GM19328 (cell line): ENCODE results near the gene EMC8.
"Not testable (repeated sequence)": the region's sequence is repeated elsewhere in the genome, so short reads cannot be mapped to it uniquely, and the experiment has no call there.

Source experiments
- ATAC-seq: cut with Tn5 transposase; IDR thresholded peaks from one replicate; pipeline ENCODE4 v1.9.1; 2021; ENCODE audit warnings: mild to moderate bottlenecking, moderate library complexity; ENCODE audit not compliant: unreplicated experiment

Gene EMC8

DNA sequence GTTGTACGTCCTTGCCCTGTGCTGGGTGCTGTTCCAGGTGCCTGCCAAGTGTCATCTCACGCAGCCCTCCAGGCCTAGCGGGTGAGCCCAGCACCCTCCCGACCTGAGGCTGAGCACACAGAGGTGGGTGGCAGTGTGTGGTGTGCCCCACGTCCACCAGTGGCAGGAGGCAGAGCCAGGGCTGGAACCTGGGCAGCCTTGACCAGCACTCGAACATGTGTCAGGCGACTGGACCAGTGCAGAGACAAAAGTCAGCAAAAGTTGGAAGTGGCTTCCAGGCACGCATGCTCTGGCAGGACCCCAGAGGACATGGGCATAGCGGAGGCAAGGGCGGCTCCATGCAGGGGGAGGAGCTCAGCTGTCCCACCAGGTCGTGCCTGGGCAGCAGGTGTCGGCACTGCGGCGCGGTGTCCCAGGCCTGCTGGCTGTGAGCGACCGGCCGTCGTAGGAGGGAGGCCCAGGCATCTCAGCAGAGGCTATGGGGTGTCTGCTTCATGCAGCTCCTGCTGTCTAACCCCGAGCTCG, 35.9 kb upstream of the EMC8 start:
- ATAC-seq, result no peak

DNA sequence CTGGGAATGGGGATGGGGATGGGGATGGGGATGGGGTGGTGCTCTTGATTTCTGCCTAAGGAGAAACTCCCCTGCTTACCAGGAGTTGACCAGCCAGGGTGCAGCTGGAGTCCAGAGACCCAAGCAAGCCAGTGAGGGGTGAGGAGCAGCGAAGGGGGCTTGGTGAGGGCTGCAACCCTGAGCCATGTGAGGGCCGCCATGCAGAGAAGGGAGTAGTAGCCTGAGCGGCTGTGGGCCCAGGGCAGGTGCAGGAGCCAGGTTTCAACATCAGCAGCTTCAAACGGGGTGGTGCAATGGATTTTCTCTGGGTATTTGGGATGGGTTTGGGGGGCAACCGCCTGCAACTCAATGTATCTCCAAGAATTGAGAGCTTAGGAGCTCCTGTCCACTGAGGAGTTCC, 35.4 kb upstream of the EMC8 start:
- no peak for ATAC-seq

DNA sequence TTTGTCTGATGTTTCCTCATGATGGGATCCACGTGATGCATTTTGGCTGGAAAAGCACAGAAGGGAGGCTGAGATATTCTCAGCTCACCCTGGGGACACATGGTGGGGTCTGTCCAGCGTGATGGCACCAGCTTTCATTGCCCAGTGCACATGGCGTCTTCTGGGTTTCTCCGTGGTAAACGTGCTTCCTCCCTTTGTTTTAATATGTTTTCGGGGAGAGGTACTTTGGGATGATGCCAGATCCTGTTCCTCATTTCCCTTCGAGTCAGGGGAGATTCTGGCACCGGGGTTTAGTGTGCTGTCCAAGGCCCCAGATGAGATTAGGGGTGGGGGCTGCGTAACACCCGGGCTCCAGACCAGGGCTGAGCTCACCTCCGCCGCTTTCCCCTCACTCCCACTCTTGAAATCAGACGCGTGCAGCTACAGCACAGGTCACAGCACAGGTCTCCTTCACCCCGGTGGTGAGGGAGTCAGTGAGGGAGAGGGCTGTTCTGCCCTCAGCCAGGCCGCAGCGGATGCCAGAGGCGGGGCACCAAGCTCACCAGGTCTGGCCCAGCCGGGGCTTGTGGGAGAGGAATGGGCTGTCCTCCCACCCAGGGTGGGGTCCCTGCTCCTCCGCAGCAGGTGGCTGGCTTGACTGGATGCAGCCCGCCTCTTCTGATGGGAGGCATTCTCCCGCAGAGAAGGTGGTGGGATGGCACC, 34.0 kb upstream of the EMC8 start:
- ATAC-seq, result no peak

DNA sequence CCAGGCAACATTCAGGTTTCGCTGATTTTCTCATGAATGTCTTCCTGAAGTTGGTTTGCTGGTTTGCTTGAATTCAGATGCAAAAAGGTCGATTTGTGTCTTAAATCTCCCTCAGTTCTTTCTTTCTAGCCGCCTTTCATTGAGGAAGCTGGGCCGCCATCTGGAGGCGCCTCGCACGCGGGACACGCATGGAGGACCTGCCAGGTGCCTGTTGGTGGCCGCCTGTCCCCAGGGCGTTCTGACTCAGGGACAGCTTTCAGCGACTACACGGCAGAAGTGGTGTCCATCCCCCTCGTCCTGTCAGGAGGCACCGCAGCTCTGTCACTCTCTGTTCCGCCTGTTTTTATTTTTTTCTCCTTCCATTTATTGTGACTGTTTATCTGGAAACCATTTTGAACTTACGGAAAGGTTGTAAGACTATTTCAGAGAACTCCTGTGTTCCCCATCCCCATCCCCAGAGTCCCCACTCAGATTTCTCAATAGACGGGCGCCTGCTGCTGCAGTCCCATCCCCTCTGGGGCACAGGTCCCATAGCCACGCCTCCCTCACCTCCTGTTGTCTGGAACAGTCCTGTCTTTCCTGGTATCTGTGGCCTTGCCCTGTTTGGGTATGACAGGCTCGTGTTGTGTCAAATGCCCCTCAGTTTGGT, 33.4 kb upstream of the EMC8 start:
- no peak for ATAC-seq

DNA sequence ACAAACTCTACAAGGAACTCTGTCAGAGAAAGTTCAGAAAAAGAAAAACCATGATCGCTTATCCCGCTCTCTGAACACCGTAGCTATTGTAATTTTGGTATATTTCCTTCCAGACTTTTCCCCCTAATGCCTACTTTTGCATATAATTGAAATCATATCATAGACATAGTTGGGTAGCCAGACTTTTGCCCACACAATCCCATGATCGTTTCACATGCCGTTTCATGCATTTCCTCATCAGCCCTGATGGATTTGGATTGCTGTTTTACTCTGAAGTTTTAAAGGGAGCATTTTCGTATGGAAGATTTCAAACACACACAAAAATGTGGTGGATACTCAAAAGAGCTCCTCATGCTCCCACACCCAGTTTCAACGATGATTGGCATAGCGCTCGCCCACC, 31.5 kb upstream of the EMC8 start:
- ATAC-seq, result no peak

DNA sequence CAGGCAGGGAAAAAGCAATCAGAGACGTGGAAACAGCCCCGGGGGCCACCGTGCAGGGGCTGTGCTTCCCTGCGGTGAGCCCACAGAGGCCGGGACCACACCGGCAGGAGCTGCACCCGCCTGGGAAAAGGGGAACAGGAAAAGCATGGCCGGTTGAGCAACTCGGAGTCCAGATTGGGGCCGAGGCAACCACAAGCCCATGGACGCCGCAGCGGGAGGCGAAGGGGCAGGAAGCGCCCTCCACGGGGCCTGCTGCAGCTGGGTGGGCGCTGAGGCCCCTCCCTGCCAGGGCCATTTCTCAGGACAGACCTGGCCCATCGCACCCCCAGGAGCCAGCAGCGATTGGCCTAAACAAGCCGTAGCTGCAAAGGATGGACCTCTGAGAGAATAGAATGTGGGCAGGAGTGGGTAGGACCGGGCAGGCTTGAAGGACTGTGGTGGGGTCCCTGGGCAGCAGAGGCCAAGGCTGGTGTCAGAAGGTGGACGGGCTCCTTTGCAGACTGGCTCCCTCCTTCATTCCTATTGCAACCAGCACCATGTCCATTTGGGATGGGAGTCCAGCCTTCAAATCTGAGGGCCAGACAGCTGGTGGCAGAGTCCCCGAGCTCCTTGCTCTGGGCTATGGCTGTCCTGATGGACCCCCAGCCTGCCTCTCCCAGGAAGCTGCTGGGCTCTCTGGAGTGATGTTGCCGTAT, 30.6 kb upstream of the EMC8 start:
- no peak for ATAC-seq

DNA sequence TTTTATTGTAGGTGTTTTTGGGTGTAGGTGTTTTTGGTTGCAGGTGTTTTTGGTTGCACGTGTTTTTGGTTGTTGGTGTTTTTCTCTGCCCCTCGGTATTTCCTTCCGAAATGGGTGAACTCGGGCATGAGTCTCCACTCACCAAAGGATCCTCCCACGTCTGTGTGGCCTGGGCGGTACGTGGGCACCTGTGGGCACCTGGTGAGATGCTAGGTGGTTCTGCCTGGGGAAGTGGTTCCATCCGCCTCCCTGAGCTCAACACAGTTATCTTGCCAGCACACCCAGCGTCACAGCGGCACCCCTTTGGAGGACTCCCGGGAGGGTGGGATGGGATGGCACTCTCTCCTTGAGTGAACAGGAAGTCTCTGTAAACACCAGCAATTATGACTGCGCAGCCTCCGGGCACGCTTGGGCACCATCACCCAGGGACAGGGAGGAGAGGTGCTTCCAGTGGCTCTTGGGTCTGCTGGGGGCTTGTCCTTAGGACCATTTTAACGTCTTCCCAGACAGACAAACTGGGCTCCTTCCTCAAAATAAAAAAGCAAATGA, 29.9 kb upstream of the EMC8 start:
- ATAC-seq, result no peak

DNA sequence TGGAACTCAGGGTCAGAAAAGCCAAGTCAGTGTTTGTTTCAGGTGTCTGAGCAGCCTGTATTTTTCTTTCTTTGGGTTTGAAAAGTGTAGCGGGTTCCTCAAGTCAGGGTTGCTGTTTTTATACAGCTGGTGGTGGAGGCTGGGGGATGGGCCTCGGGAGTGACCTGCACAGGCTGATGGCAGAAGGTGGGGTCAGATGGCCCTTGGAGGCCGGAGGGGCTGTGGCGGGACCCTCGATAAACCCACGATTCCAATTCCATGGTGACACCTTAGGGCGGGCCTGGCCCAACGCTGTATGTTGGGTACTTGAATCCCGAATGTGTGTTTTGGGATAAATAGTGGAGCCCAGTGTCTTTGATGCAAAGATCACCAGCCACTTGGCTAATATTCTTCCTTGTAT, 28.8 kb upstream of the EMC8 start:
- ATAC-seq, result no peak

DNA sequence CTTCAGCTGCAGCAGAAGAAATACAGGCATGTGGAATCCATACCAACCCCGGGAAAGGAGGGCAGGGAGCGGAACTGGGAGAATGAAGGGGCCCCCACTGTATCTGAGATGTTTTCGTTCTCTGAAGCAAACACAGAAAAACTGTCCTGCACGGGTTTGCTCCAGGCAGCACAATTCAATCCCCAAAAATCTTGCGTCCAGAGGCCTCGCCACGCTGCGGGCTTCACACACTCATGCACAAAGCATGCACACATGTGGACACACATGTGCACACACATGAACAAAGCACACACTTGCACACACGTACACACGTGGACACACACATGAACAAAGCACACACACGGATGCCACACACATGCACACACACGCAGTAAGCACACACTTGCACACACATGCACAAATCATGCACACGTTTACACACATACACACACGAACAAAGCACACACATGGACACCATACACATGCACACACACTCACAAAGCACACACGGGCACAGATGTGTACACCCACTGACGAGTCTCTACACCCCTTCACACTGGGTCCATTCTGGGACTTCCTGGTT, 27.4 kb upstream of the EMC8 start:
- ATAC-seq, result no peak

DNA sequence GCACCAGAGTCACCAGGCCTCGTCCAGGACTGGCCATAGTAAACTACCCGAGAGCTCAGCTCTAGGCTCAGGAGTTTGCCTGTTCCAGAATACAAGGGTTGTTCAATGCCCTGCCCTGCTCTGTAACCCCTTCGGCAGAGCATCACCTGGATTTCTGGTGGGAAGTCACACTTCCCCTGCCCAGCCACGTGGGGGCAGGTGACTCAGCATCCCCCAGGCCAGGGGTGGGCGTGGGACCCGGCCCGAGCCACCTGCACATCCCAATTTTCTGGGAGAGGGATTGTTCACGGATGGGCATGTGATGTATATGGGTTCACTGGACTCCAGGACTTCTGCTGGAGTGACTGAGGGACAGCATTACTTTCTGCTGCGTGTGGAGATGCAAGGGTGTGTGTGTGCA, 26.0 kb upstream of the EMC8 start:
- ATAC-seq, result no peak

DNA sequence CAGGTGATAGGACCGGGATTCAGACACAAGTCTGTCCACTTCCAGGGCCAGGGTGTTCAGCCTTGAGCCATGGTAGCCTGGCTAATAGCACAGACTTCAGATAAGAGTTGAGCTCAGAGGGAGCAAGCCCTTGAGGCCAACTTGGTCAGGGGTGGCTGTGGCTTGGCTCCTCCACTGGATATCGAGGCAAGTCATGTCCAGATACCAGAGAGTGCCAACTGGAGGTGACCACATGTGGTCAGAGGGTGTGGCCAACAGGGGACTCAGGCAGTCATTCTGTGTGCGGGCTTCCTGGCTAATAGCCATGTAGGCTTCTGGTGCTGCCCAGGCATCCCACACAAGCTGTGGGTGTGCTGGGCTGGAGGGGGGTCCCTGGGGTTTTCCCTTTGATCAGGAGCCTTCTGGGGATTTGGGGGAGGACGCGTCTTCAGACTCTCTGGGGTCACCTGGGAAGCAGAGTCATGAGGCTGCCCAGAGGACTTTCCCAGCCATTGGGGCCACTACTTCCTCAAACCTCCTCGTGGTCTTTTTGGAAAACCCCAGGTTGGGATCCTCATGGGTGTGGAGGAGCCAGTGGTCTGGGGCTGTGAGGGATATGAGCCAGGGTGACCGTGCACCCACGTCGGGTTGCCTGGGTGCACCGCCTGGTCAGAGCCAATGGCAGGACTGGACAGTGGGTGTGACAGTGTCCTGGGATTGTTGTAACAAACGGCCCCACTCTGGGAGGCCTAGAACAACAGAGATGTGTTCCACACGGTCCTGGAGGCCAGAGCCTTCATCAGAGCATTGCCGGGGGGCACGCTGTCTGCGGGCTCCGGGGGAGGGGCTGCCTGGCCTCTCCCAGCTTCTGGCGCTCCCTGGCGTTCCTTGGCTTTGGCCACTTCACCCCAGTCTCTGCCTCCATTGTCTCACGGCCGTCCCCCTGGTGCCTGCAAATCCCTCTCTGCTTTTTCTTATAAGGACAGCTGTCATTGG, 25.1 kb upstream of the EMC8 start:
- no peak for ATAC-seq

DNA sequence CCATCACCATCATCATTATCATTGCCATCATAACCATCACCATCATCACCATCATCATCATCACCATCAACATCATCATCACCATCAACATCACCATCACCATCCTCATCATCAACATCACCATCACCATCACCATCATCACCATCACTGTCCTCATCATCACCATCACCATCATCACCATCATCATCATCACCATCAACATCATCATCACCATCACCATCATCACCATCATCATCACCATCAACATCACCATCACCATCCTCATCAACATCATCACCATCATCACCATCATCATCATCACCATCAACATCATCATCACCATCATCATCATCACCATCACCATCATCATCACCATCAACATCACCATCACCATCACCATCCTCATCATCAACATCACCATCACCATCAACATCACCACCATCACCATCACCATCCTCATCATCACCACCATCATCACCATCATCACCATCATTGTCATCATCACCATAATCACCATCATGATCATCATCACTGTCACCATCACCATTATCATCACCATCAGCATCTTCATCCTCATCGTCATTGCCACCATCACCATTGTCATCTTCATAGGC, 24.1 kb upstream of the EMC8 start:
- ATAC-seq, result no peak

DNA sequence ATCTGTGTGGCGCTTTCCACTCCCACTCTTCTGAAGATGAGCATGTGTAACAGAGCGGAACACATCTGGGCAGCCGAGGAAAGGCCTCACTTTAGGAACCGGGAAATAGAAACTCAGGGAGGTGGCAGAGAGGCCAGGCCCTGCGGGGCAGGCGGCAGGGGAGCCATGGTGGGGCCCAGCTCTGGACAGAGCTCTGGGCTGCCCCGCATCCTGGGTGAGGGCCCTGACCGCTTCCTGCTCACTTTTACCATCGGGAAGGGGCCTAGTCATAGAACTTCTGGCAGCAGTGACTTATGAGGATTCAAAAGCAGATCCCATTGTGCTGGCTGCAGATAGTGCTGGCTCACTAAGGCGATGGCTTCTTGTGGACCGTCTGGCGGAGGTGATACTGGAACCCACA, 22.8 kb upstream of the EMC8 start:
- no peak for ATAC-seq

DNA sequence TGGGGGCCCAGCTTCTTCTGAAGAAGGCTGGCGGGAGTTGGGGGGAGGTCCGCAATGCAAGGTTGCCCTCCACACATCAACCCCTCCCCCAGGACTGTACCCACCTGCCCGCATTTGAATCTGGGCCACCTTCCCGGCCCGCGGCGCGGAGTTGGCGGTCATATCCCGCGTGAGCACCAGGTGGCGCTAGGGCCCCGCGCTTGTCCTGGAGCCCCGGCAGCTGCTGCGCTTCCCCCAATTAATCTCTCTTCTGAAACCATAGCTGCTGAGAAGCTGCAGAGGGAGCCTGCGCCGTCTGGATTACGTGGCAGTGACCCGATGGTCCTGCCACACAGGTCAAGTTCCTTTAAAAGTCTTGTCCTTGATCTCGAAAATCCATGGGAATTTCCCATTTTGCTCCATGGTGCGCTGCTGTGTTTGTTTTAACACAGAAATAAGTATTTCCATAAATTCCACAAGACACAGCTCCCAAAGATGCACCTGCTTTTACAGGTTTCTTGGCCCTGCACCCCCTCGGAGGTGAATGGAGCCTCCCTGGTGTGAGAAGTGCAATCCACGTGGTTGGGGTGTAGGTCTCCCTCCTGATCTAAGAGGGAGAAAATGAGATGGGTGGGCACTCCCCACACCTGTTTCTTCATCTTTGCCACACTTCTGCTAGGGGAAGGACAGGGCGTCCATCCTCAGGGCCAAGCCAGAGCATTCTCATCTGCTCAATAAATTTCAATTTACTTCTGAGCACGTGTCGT, 22.2 kb upstream of the EMC8 start:
- ATAC-seq, result peak; percentile 80

DNA sequence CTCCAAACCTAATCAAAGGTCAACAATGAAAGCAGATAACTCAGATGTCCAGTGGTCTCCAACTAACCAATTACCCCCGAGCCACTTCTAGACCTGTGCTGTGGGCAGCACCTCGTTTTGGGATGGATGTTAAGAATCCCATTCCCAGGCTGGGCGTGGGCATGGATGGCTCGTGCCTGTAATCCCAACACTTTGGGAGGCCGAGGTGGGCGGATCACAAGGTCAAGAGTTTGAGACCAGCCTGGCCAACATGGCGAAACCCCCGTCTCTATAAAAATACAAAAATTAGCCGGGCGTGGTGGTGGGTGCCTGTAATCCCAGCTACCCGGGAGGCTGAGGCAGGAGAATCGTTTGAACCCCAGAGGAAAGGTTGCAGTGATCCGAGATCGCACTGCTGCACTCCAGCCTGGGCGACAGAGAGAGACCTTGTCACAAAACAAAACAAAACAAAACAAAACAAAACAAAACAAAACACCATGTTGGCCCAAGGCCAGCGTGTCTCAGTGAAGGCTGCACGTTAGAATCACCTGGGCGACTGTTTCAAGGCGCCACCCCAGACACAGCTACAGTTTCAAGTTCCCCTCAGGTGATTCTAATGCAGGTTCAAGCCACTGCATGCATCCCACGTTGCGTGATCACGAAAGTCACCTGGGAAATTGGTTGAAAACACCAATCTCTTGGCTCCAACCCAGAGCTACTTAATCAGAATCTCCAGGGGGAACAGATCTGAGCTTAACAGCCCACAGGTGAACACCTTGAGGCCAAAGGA, 21.4 kb upstream of the EMC8 start:
- ATAC-seq, result no peak

DNA sequence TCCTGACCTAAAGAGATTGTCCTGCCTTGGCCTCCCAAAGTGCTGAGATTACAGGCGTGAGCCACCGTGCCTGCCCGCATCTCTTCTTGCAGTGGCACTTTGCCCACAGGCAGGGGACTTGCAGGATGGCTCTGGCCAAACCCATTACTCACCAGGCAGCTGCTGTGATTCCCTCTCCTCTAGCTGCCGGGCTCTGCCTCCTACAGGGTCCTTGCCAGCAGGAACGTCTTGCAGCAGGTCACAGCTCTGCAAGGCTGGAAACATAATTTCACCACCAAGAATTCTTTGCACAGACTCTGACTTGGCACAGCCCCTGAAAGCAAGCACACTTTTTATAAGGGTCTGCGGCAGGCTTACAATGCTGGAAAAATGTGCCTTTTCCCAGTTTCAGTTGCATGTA, 20.4 kb upstream of the EMC8 start:
- no peak for ATAC-seq

DNA sequence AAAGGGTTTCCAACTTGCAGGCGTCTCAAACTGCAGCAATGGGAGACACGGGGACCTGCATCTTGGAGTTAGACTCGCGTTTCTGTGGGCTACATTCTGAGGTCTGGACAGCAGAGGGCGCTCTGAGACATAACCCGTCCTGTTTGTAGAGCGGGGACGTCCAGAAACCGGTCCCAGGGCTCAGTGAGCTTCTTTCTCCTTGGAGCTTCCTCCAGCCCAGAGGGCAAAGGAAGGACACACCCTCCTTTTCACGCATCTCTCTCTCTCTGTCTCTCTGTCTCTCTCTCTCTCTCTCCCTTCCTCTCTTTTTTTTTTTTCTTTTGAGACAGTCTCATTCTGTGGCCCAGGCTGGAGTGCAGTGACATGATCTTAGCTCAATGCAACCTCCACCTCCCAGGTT, 19.9 kb upstream of the EMC8 start:
- ATAC-seq, result no peak

DNA sequence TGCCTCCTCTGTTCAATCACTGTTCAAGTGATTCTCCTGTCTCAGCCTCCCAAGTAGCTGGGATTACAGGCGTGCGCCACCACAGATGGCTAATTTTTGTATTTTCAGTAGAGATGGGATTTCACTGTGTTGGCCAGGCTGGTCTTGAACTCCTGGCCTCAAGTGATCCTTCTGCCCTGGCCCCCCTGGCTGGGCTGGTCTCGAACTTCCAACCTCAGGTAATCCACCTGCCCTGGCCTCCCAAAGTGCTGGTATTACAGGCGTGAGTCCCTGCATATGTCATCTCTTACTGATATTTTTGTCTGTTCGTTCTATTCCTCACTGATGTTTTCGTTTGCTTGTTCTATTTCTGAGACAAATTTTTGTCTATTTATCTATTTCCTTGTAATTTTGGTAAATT, 17.9 kb upstream of the EMC8 start:
- not testable (repeated sequence) for ATAC-seq
